DOHH2 (cell line): ENCODE measurements around the gene ANO9.

Experiments used
- H3F3A ChIP-seq: fragments of 200-600 bp; sonication (generic), shearing (Covaris generic); 2 replicates; pipeline ENCODE4 v1.6.0; 2016; ENCODE audit warnings: antibody characterized with exemption, mild to moderate bottlenecking; ENCODE audit not compliant: control insufficient read depth, insufficient read depth
- H3K27ac ChIP-seq: fragments of 200-600 bp; sonication (generic); 2 replicates; pipeline ENCODE4 v1.5.1; 2014; ENCODE audit warnings: low read depth, mild to moderate bottlenecking, low read length, moderate library complexity
- H3K27me3 ChIP-seq: fragments of 200-600 bp; sonication (generic); 2 replicates; pipeline ENCODE4 v1.6.1; 2014; ENCODE audit warnings: mild to moderate bottlenecking, low read length, mixed read lengths; ENCODE audit not compliant: control insufficient read depth
- H3K36me3 ChIP-seq: fragments of 200-600 bp; sonication (generic); 2 replicates; pipeline ENCODE4 v1.6.1; 2014; ENCODE audit warnings: mild to moderate bottlenecking, low read length, moderate library complexity, mixed read lengths; ENCODE audit not compliant: control insufficient read depth
- H3K4me1 ChIP-seq: fragments of 200-600 bp; sonication (generic); 2 replicates; pipeline ENCODE4 v1.6.1; 2014; ENCODE audit warnings: mild to moderate bottlenecking, low read length, mixed read lengths; ENCODE audit not compliant: control insufficient read depth
- H3K4me2 ChIP-seq: fragments of 200-600 bp; sonication (generic); 2 replicates; pipeline ENCODE4 v1.6.0; 2014; ENCODE audit warnings: mild to moderate bottlenecking, low read length, moderate library complexity
- H3K4me3 ChIP-seq: fragments of 200-600 bp; sonication (generic); 2 replicates; pipeline ENCODE4 v1.5.1; 2014; ENCODE audit warnings: mild to moderate bottlenecking, low read length, mixed read lengths
- H3K79me2 ChIP-seq: fragments of 200-600 bp; sonication (generic); 2 replicates; pipeline ENCODE4 v1.6.1; 2014; ENCODE audit warnings: mild to moderate bottlenecking, low read length, mixed read lengths; ENCODE audit not compliant: control insufficient read depth
- H3K9me2 ChIP-seq: fragments of 200-600 bp; sonication (generic); replicated peaks from 2 replicates; pipeline ENCODE4 v1.6.1; 2014; ENCODE audit warnings: mild to moderate bottlenecking, low read length, mixed read lengths; ENCODE audit not compliant: control insufficient read depth
- H3K9me3 ChIP-seq: fragments of 200-600 bp; sonication (generic); 2 replicates; pipeline ENCODE4 v1.6.1; 2014; ENCODE audit warnings: antibody characterized with exemption, low read length, mixed read lengths; ENCODE audit not compliant: control insufficient read depth, insufficient read depth
- H4K20me1 ChIP-seq: fragments of 200-600 bp; sonication (generic); 2 replicates; pipeline ENCODE4 v1.6.0; 2014; ENCODE audit warnings: low read depth, mild to moderate bottlenecking, antibody characterized with exemption, low read length, moderate library complexity; ENCODE audit not compliant: control insufficient read depth, insufficient read depth
- EZH2phosphoT487 ChIP-seq: fragments of 200-600 bp; sonication (generic); IDR thresholded peaks from 2 replicates; pipeline ENCODE4 v1.6.1; 2017; ENCODE audit warnings: borderline replicate concordance, mild to moderate bottlenecking, antibody characterized with exemption, low read length, moderate library complexity, mixed read lengths
- TF ChIP-seq, protein P1 (sequence below): fragments of 200-600 bp; sonication (generic); IDR thresholded peaks from one replicate; pipeline ENCODE4 v1.5.1; 2014; ENCODE audit warnings: antibody characterized with exemption, mild to moderate bottlenecking, low read depth, low read length; ENCODE audit not compliant: poor library complexity, severe bottlenecking

ANO9 gene

GRCh38 chr11:382081-382629 is 59.7 kb downstream of the ANO9 start:
- Histone ChIP-seq H3K4me2 (no peak overlapping the region), H3K9me3 (peaks cover 13% of the 10 kb centered on the region; the same call in 1 of the 2 replicates), H4K20me1 (no peaks in the 10 kb centered on the region), H3K27me3 (no peaks in the 10 kb centered on the region), H3K27ac (no peak overlapping the region), H3K4me3 (no peak overlapping the region), H3K79me2 (no peaks in the 10 kb centered on the region), H3K4me1 (no peaks in the 10 kb centered on the region), H3F3A (no peaks in the 10 kb centered on the region), H3K36me3 (no peaks in the 10 kb centered on the region), H3K9me2 (no peaks in the 10 kb centered on the region)
- TF ChIP-seq EZH2phosphoT487, result no peak
- TF ChIP-seq, protein P1, sequence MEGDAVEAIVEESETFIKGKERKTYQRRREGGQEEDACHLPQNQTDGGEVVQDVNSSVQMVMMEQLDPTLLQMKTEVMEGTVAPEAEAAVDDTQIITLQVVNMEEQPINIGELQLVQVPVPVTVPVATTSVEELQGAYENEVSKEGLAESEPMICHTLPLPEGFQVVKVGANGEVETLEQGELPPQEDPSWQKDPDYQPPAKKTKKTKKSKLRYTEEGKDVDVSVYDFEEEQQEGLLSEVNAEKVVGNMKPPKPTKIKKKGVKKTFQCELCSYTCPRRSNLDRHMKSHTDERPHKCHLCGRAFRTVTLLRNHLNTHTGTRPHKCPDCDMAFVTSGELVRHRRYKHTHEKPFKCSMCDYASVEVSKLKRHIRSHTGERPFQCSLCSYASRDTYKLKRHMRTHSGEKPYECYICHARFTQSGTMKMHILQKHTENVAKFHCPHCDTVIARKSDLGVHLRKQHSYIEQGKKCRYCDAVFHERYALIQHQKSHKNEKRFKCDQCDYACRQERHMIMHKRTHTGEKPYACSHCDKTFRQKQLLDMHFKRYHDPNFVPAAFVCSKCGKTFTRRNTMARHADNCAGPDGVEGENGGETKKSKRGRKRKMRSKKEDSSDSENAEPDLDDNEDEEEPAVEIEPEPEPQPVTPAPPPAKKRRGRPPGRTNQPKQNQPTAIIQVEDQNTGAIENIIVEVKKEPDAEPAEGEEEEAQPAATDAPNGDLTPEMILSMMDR, result no peak

GRCh38 chr11:381501-382072 is 60.2 kb downstream of the ANO9 start:
- Histone ChIP-seq H3K4me1 (no peaks in the 10 kb centered on the region), H3K9me3 (peaks cover 10% of the 10 kb centered on the region; the same call in 1 of the 2 replicates), H3F3A (no peaks in the 10 kb centered on the region), H3K4me3 (no peak overlapping the region), H3K4me2 (no peak overlapping the region), H3K9me2 (no peaks in the 10 kb centered on the region), H3K36me3 (no peaks in the 10 kb centered on the region), H3K27me3 (no peaks in the 10 kb centered on the region), H4K20me1 (no peaks in the 10 kb centered on the region), H3K79me2 (no peaks in the 10 kb centered on the region), H3K27ac (no peak overlapping the region)
- TF ChIP-seq, protein P1, result no peak
- no peak for TF ChIP-seq EZH2phosphoT487

DNA sequence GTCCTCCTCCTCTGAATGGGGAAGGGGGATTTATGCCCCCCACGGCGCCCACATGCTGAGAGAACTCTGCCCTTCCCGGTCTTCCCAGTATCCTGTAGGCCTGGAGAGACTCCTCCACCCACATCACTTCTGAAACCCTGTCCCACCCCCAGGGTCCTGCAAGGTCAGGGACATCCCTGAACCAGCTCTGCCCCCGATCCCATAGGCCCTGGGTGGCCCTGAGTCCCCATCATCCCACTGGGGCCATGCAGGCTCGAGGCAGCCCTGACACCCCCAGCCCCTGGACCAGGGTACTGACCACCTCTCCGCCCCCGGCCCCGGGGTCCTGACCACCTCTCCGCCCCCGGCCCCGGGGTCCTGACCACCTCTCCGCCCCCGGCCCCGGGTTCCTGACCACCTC is 60.8 kb downstream of the ANO9 start:
- peaks cover 4% of the 10 kb centered on the region; the same call in 1 of the 2 replicates for H3K9me3 ChIP-seq
- H3K27me3 ChIP-seq, result no peaks in the 10 kb centered on the region
- H3K4me3 ChIP-seq, result no peak overlapping the region
- H3K79me2 ChIP-seq, result no peaks in the 10 kb centered on the region
- no peaks in the 10 kb centered on the region for H3F3A ChIP-seq
- H3K9me2 ChIP-seq, result no peaks in the 10 kb centered on the region
- no peaks in the 10 kb centered on the region for H4K20me1 ChIP-seq
- no peaks in the 10 kb centered on the region for H3K36me3 ChIP-seq
- no peak overlapping the region for H3K27ac ChIP-seq
- TF ChIP-seq EZH2phosphoT487, result no peak
- TF ChIP-seq, protein P1, result no peak
- H3K4me1 ChIP-seq, result no peaks in the 10 kb centered on the region
- H3K4me2 ChIP-seq, result no peak overlapping the region
